H54 (cell line): Measurements from ENCODE around the gene APBB3.

Experiments used
- DNase-seq: peaks from one replicate; pipeline ENCODE4 v3.0.0; 2011; ENCODE audit warnings: low spot score, mixed read lengths; ENCODE audit not compliant: insufficient read length
- FAIRE-seq: peaks from 3 replicates; lab custom pipeline; 2011; peaks lifted over from hg19 to GRCh38; lab: Jason Lieb, UNC
- POLR2A ChIP-seq: IDR thresholded peaks from 2 replicates; pipeline ENCODE4 v1.6.1; 2011; ENCODE audit warnings: low read depth, mild to moderate bottlenecking, low read length

Gene APBB3

GRCh38 chr5:140524003-140524402, 40.4 kb downstream of the APBB3 start:
- TF ChIP-seq POLR2A = no peak
- FAIRE-seq = no peak
- no peak for DNase-seq

DNA sequence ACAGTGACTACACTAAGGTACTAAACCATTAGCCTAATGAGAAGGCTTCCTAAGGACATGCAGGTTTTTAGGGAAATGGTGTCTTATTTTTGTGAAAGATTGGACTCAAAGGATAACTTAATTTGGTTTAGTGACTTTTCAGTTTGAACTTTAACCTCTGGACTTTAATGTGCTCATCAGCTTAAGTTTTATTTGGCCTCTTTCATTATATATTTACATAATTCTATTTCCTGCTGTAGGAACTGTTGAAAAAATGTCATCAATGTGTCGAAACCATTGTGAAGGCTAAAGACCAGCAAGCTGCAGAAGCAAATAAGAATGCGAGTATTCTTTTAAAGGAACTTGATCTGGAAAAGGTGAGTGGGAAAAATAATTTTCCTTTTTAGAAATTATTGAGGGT, 51.3 kb downstream of the APBB3 start:
- TF ChIP-seq POLR2A = no peak
- no peak for FAIRE-seq
- DNase-seq = no peak

DNA sequence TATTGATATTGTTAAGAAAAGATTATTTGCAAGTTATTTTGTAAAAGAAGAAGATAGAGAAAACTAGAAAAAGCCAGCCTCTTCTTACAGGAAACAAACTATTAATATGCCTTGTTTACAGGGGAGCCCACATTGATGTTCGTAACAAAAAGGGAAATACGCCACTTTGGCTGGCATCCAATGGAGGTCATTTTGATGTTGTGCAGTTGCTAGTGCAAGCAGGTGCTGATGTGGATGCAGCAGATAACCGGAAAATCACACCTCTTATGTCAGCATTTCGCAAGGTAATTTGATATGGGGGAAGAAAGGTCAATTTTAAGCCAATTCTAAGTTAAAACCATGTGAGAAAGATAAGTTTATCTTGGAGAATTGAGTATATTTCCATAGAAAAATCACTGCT, 54.5 kb downstream of the APBB3 start:
- TF ChIP-seq POLR2A = no peak
- DNase-seq = no peak
- FAIRE-seq = no peak
